K562 (cell line): ENCODE measurements around the gene TMEM234. TPM values are rescaled to one million over a fixed set of nuclear protein-coding genes. Genes with fewer than 3 reads are reported as not detected.

Experiments
- BACH1 ChIP-seq: fragments of 200-800 bp; sonication (Bioruptor generic); IDR thresholded peaks from 2 replicates; pipeline ENCODE4 v1.6.1; 2016; ENCODE audit warnings: missing genetic modification characterization, missing compliant biosample characterization
- CBFB ChIP-seq: sonication (generic); formaldehyde crosslinking; IDR thresholded peaks from 2 replicates; pipeline ENCODE4 v1.4.0; 2020; ENCODE audit warnings: mild to moderate bottlenecking, missing genetic modification reagents
- CBX1 ChIP-seq: sonication (generic); IDR thresholded peaks from 2 replicates; pipeline ENCODE4 v1.6.1; 2016; ENCODE audit warnings: antibody characterized with exemption, low read depth, mild to moderate bottlenecking
- CXXC5 ChIP-seq: fragments of 250-450 bp; sonication (Bioruptor Pico); IDR thresholded peaks from 2 replicates; pipeline ENCODE4 v1.8.0; 2022; ENCODE audit warnings: inconsistent platforms, mild to moderate bottlenecking, moderate library complexity
- DIDO1 ChIP-seq: fragments of 450-650 bp; IDR thresholded peaks from 2 replicates; pipeline ENCODE4 v1.6.1; 2016; ENCODE audit warnings: low read depth, missing biosample characterization, missing genetic modification characterization
- ETV5 ChIP-seq: sonication (generic); formaldehyde crosslinking; IDR thresholded peaks from 2 replicates; pipeline ENCODE4 v1.4.0; 2020; ENCODE audit warnings: low read depth, mild to moderate bottlenecking, missing genetic modification reagents
- KDM1A ChIP-seq, 2 experiments: fragments of 450-650 bp; IDR thresholded peaks; 2 replicates each; pipeline ENCODE4 v1.6.1; 2016; ENCODE audit warnings: mild to moderate bottlenecking in 2 of 2
- KDM5B ChIP-seq: fragments of 200-600 bp; sonication (generic); IDR thresholded peaks from 2 replicates; pipeline ENCODE4 v1.6.1; 2012; ENCODE audit warnings: low read depth, mild to moderate bottlenecking, moderate library complexity, low read length, control low read depth, inconsistent platforms; ENCODE audit not compliant: insufficient replicate concordance
- MBD2 ChIP-seq: sonication (generic); IDR thresholded peaks from 2 replicates; pipeline ENCODE4 v1.6.1; 2016; ENCODE audit warnings: low read depth, borderline replicate concordance
- PHF20 ChIP-seq: fragments of 450-650 bp; IDR thresholded peaks from 2 replicates; pipeline ENCODE4 v1.6.1; 2018; ENCODE audit not compliant: partially characterized antibody
- PTRF ChIP-seq: fragments of 450-650 bp; IDR thresholded peaks from 2 replicates; pipeline ENCODE4 v1.6.1; 2016; ENCODE audit warnings: mild to moderate bottlenecking, missing genetic modification characterization, missing compliant biosample characterization
- PURB ChIP-seq: sonication (generic); formaldehyde crosslinking; IDR thresholded peaks from 2 replicates; pipeline ENCODE4 v1.9.0; 2021; ENCODE audit warnings: low read depth, mild to moderate bottlenecking, missing genetic modification reagents
- RBM25 ChIP-seq: fragments of 200-400 bp; formaldehyde crosslinking; IDR thresholded peaks from 2 replicates; pipeline ENCODE4 v1.6.1; 2018; ENCODE audit warnings: low read length, low read depth, moderate library complexity; ENCODE audit not compliant: severe bottlenecking
- RCOR1 ChIP-seq, 2 experiments: IDR thresholded peaks; 2 replicates each; pipeline ENCODE4 v1.6.1; 2012; ENCODE audit warnings: low read depth in 2 of 2, low read length in 2 of 2, borderline replicate concordance in 1 of 2, improper control_type of control experiment in 1 of 2
- RFX7 ChIP-seq: fragments of 250-450 bp; sonication (Bioruptor Pico); IDR thresholded peaks from 2 replicates; pipeline ENCODE4 v1.5.1; 2021; ENCODE audit warnings: mild to moderate bottlenecking
- SMARCB1 ChIP-seq: IDR thresholded peaks from 2 replicates; pipeline ENCODE4 v1.6.1; 2011; ENCODE audit warnings: improper control_type of control experiment, low read depth; ENCODE audit not compliant: insufficient read length
- SOX6 ChIP-seq: fragments of 450-650 bp; IDR thresholded peaks from 2 replicates; pipeline ENCODE4 v1.6.1; 2014; ENCODE audit warnings: mild to moderate bottlenecking
- TFAM ChIP-seq: fragments of 250-450 bp; sonication (Bioruptor Pico); conservative IDR thresholded peaks from 2 replicates; pipeline ENCODE4 v1.5.0; 2021; ENCODE audit warnings: mild to moderate bottlenecking, moderate library complexity
- YY1 ChIP-seq, 3 experiments: IDR thresholded peaks; 2 replicates each; pipeline ENCODE4 v1.6.1; 2011; ENCODE audit warnings: low read length in 2 of 3, mild to moderate bottlenecking in 2 of 3, moderate library complexity in 2 of 3, borderline replicate concordance in 1 of 3, control low read depth in 1 of 3, low read depth in 1 of 3; ENCODE audit not compliant: insufficient read depth in 3 of 3, insufficient replicate concordance in 2 of 3, control insufficient read depth in 1 of 3, insufficient read length in 1 of 3; ENCODE audit errors: extremely low read depth in 1 of 3
- ZC3H11A ChIP-seq: IDR thresholded peaks from 2 replicates; pipeline ENCODE4 v1.6.1; 2012; ENCODE audit warnings: low read depth, low read length, improper control_type of control experiment
- ZNF282 ChIP-seq: sonication (generic); formaldehyde crosslinking; IDR thresholded peaks from 2 replicates; pipeline ENCODE4 v1.8.1; 2023; ENCODE audit warnings: missing genetic modification reagents
- ZNF384 ChIP-seq: IDR thresholded peaks from 2 replicates; pipeline ENCODE4 v1.6.1; 2012; ENCODE audit warnings: low read depth, low read length, improper control_type of control experiment
- polyA plus RNA-seq, 8 experiments: library from polyadenylated mRNA; depleted of rRNA in 4 of 8; stranded (reverse) in 5 of 8; unstranded in 3 of 8; fragments of >200 nt; fragmentation: Nextera tagmentation in 2 of 8; fragmentation: Illumina TruSeq in 1 of 8; extraction: Ambion mirVana in 2 of 8; extraction: Trizol in 1 of 8; gene quantifications; 2 replicates each; pipeline versions ENCODE4 v1.2.1 to v1.2.3, GENCODE V29; 2011 to 2014; ENCODE audit warnings: inconsistent platforms in 1 of 8, missing spikeins in 1 of 8
- total RNA-seq, 7 experiments: library from RNA; depleted of rRNA in 6 of 7; stranded (reverse); fragments of >200 nt in 6 of 7; fragmentation: Illumina TruSeq in 2 of 7; extraction: Trizol in 2 of 7; gene quantifications; 2 replicates each; pipeline versions ENCODE4 v1.2.1 to v1.2.3, GENCODE V29; 2011 to 2021; ENCODE audit warnings: low replicate concordance in 1 of 7
- TF ChIP-seq, protein P1 (sequence below): fragments of 250-450 bp; sonication (Bioruptor Pico); IDR thresholded peaks from 2 replicates; pipeline ENCODE4 v1.8.0; 2022; ENCODE audit warnings: moderate library complexity, mild to moderate bottlenecking, inconsistent platforms
- TF ChIP-seq, protein P2 (sequence below): sonication (generic); formaldehyde crosslinking; IDR thresholded peaks from 2 replicates; pipeline ENCODE4 v1.8.1; 2023; ENCODE audit warnings: mild to moderate bottlenecking, missing genetic modification reagents, moderate library complexity

TMEM234 gene
- total and polyA plus RNA-seq, 9 of the 15 experiments (the other 6 are each of a cell fraction or from before 2014, with no cell fraction given): 5.0 to 12.9 (median 7.6) TPM

DNA sequence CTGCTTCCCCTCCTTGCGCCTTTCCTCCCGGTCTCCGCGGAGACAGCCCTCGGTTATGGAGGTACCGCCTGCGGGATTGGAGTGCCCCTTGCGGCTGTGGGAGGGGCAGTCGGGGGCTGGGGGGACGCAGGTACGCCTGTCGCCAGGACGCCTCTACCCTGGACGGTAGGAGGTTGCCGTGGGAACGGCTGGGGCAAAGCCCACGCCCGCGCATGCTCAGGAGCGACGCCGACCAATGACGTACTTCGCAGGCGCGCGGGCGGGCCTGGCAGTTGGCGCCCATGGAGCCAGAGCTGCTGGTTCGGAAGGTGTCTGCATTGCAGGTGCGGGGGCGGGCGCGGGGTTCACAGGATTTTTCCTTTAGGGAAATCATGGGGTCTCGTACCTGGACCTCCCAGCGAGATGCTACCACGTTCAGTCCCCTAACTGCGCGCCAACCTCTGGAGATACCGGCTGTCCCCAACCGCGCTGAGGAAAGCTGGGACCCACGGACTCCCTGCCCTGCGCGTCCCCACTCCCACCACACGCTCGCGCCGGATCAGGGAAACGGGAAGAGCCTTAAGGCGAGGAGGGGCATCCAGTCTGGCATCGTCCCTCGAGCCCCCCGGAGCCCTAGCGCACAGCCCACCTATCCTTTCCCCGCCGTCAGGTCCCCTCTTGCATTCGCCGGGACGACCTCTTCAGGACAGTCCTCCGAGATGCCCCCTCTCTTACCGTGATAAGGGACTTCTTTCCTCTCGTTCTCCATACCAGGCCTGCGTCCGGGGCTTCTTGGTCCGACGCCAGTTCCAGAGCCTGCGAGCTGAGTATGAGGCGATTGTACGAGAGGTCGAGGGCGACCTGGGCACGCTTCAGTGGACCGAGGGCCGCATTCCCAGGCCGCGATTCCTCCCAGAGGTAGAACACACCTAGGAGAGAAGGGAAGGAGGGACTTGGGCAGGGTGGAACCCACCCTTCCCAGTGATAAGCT lies 16.5 kb downstream of the TMEM234 start, which contains the start of gene IQCC (continued):
- TF ChIP-seq, protein P1, sequence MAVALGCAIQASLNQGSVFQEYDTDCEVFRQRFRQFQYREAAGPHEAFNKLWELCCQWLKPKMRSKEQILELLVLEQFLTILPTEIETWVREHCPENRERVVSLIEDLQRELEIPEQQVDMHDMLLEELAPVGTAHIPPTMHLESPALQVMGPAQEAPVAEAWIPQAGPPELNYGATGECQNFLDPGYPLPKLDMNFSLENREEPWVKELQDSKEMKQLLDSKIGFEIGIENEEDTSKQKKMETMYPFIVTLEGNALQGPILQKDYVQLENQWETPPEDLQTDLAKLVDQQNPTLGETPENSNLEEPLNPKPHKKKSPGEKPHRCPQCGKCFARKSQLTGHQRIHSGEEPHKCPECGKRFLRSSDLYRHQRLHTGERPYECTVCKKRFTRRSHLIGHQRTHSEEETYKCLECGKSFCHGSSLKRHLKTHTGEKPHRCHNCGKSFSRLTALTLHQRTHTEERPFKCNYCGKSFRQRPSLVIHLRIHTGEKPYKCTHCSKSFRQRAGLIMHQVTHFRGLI: no peak
- TF ChIP-seq PTRF: no peak
- peak; percentile 89 for TF ChIP-seq SMARCB1
- no peak for TF ChIP-seq ZNF384
- 0 out of 2 replicates have a peak, but pooled peaks have one; percentile 79 for TF ChIP-seq ZNF282 (CRISPR knock-in tag)
- TF ChIP-seq DIDO1 (tag): peak; percentile 79; the same call in 1 of the 2 replicates
- no peak for TF ChIP-seq ZC3H11A
- peak; percentile 82 for TF ChIP-seq CBX1
- TF ChIP-seq, protein P2, sequence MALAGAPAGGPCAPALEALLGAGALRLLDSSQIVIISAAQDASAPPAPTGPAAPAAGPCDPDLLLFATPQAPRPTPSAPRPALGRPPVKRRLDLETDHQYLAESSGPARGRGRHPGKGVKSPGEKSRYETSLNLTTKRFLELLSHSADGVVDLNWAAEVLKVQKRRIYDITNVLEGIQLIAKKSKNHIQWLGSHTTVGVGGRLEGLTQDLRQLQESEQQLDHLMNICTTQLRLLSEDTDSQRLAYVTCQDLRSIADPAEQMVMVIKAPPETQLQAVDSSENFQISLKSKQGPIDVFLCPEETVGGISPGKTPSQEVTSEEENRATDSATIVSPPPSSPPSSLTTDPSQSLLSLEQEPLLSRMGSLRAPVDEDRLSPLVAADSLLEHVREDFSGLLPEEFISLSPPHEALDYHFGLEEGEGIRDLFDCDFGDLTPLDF (CRISPR knock-in tag): peak; percentile 93
- peak; percentile 84 for TF ChIP-seq KDM5B
- no peak for TF ChIP-seq RFX7 (CRISPR knock-in tag)
- TF ChIP-seq RCOR1 (IDR thresholded peaks at IDR 0.05; ENCODE audit: borderline replicate concordance in 1 of 2, low read depth in 2 of 2, low read length in 2 of 2): peak in 1 of 2 experiments; percentile 44; a peak in 2 of 4 replicates
- TF ChIP-seq CBFB (CRISPR knock-in tag): peak; percentile 58; the same call in 1 of the 2 replicates
- TF ChIP-seq BACH1 (tag): no peak
- TF ChIP-seq PURB: no peak
- TF ChIP-seq ETV5 (CRISPR knock-in tag): no peak
- no peak for TF ChIP-seq SOX6
- TF ChIP-seq CXXC5: peak; percentile 81
- peak; percentile 92 for TF ChIP-seq MBD2
- peak; percentile 98 for TF ChIP-seq PHF20
- TF ChIP-seq RBM25: no peak
- TF ChIP-seq KDM1A (IDR thresholded peaks at IDR 0.05): no peak
- peak in 2 of 3 experiments; percentile 78 to 90 for TF ChIP-seq YY1 (IDR thresholded peaks at IDR 0.05; ENCODE audit: borderline replicate concordance in 1 of 3, control insufficient read depth in 1 of 3, extremely low read depth in 1 of 3, insufficient read depth in 3 of 3, insufficient read length in 1 of 3, insufficient replicate concordance in 2 of 3, low read depth in 1 of 3, low read length in 2 of 3)
- TF ChIP-seq TFAM (CRISPR knock-in tag): no peak
